K562 (cell line): ENCODE data around the gene MAP3K14. TPM values are rescaled to one million over a fixed set of nuclear protein-coding genes. Genes with fewer than 3 reads are reported as not detected.
A peak's percentile ranks its signal among the peaks of the same experiment; 100 is the strongest.

Experiments used
- CHD4 ChIP-seq: fragments of 200-600 bp; sonication (generic); IDR thresholded peaks from 3 replicates; pipeline ENCODE4 v1.6.1; 2012; ENCODE audit warnings: low read depth, mild to moderate bottlenecking, mixed read lengths, low read length, inconsistent platforms; ENCODE audit not compliant: insufficient read depth, insufficient replicate concordance, poor library complexity, severe bottlenecking
- ESRRB ChIP-seq: fragments of 250-450 bp; sonication (Bioruptor Pico); IDR thresholded peaks from 2 replicates; pipeline ENCODE4 v1.5.0; 2020; ENCODE audit warnings: mild to moderate bottlenecking, moderate library complexity, borderline replicate concordance
- HDAC2 ChIP-seq: fragments of 450-650 bp; IDR thresholded peaks from 2 replicates; pipeline ENCODE4 v1.6.1; 2016; ENCODE audit warnings: mild to moderate bottlenecking
- KDM1A ChIP-seq, 2 experiments: fragments of 450-650 bp; IDR thresholded peaks; 2 replicates each; pipeline ENCODE4 v1.6.1; 2016; ENCODE audit warnings: mild to moderate bottlenecking in 2 of 2
- LARP7 ChIP-seq: fragments of 450-650 bp; IDR thresholded peaks from 2 replicates; pipeline ENCODE4 v1.6.1; 2016
- MAFF ChIP-seq: IDR thresholded peaks from 2 replicates; pipeline ENCODE4 v1.6.1; 2012; ENCODE audit warnings: low read length, improper control_type of control experiment
- MCM7 ChIP-seq, 2 experiments: fragments of 450-650 bp; IDR thresholded peaks; 2 replicates each; pipeline ENCODE4 v1.6.1; 2016 to 2018
- MYC ChIP-seq, 2 experiments: fragments of 250-450 bp in 1 of 2; sonication (Bioruptor Pico) in 1 of 2; IDR thresholded peaks; 2 replicates each; pipeline versions ENCODE4 v1.5.1 to v1.6.1; 2012 to 2021; ENCODE audit warnings: low read depth in 2 of 2, borderline replicate concordance in 1 of 2, improper control_type of control experiment in 1 of 2, low read length in 1 of 2, mild to moderate bottlenecking in 1 of 2, moderate library complexity in 1 of 2
- NFE2 ChIP-seq: IDR thresholded peaks from 2 replicates; pipeline ENCODE4 v1.6.1; 2014; ENCODE audit warnings: antibody characterized with exemption, low read depth
- NR2C1 ChIP-seq, 2 experiments: fragments of 450-650 bp; IDR thresholded peaks; 2 replicates each; pipeline ENCODE4 v1.6.1; 2017; ENCODE audit warnings: mild to moderate bottlenecking in 2 of 2, antibody characterized with exemption in 1 of 2, inconsistent platforms in 1 of 2, missing compliant biosample characterization in 1 of 2, missing genetic modification characterization in 1 of 2
- NRF1 ChIP-seq, 2 experiments: fragments of 450-650 bp; IDR thresholded peaks in 1 of 2; conservative IDR thresholded peaks in 1 of 2; 2 replicates each; pipeline ENCODE4 v1.6.1; 2014; ENCODE audit warnings: mild to moderate bottlenecking in 2 of 2
- PHTF2 ChIP-seq: fragments of 250-450 bp; sonication (Bioruptor Pico); IDR thresholded peaks from 2 replicates; pipeline ENCODE4 v1.5.0; 2021; ENCODE audit warnings: mild to moderate bottlenecking
- PTRF ChIP-seq: fragments of 450-650 bp; IDR thresholded peaks from 2 replicates; pipeline ENCODE4 v1.6.1; 2016; ENCODE audit warnings: mild to moderate bottlenecking, missing genetic modification characterization, missing compliant biosample characterization
- RAD51 ChIP-seq: fragments of 450-650 bp; IDR thresholded peaks from 2 replicates; pipeline ENCODE4 v1.7.1; 2016; ENCODE audit warnings: low read depth, mild to moderate bottlenecking, borderline replicate concordance
- SRF ChIP-seq, 2 experiments: fragments of 250-450, 450-650 bp in 1 of 2; sonication (Bioruptor Pico) in 1 of 2; sonication (generic) in 1 of 2; formaldehyde crosslinking; IDR thresholded peaks; 2 replicates each; pipeline versions ENCODE4 v1.5.0 to v1.5.1; 2020 to 2022; ENCODE audit warnings: mild to moderate bottlenecking in 1 of 2, missing genetic modification reagents in 1 of 2
- STAT5B ChIP-seq: fragments of 250-450 bp; sonication (Bioruptor Pico); IDR thresholded peaks from 2 replicates; pipeline ENCODE4 v1.8.0; 2021; ENCODE audit warnings: mild to moderate bottlenecking, inconsistent platforms
- ZBTB7A ChIP-seq: IDR thresholded peaks from 2 replicates; pipeline ENCODE4 v1.6.1; 2011; ENCODE audit warnings: low read depth, mild to moderate bottlenecking, low read length, moderate library complexity, borderline replicate concordance; ENCODE audit not compliant: control insufficient read depth
- ZNF263 ChIP-seq: sonication (generic); formaldehyde crosslinking; IDR thresholded peaks from 2 replicates; pipeline ENCODE4 v1.8.0; 2022; ENCODE audit warnings: mild to moderate bottlenecking, missing genetic modification reagents, borderline replicate concordance
- ZNF584 ChIP-seq: fragments of 200-800 bp; sonication (Bioruptor generic); IDR thresholded peaks from 2 replicates; pipeline ENCODE4 v1.6.1; 2016; ENCODE audit warnings: low read depth, mild to moderate bottlenecking, missing genetic modification characterization, missing compliant biosample characterization
- ZNF707 ChIP-seq: fragments of 250-450 bp; sonication (Bioruptor Pico); conservative IDR thresholded peaks from 2 replicates; pipeline ENCODE4 v1.8.0; 2022; ENCODE audit warnings: inconsistent platforms, mild to moderate bottlenecking, moderate library complexity
- polyA plus RNA-seq, 8 experiments: library from polyadenylated mRNA; depleted of rRNA in 4 of 8; stranded (reverse) in 5 of 8; unstranded in 3 of 8; fragments of >200 nt; fragmentation: Nextera tagmentation in 2 of 8; fragmentation: Illumina TruSeq in 1 of 8; extraction: Ambion mirVana in 2 of 8; extraction: Trizol in 1 of 8; gene quantifications; 2 replicates each; pipeline versions ENCODE4 v1.2.1 to v1.2.3, GENCODE V29; 2011 to 2014; ENCODE audit warnings: inconsistent platforms in 1 of 8, missing spikeins in 1 of 8
- total RNA-seq, 7 experiments: library from RNA; depleted of rRNA in 6 of 7; stranded (reverse); fragments of >200 nt in 6 of 7; fragmentation: Illumina TruSeq in 2 of 7; extraction: Trizol in 2 of 7; gene quantifications; 2 replicates each; pipeline versions ENCODE4 v1.2.1 to v1.2.3, GENCODE V29; 2011 to 2021; ENCODE audit warnings: low replicate concordance in 1 of 7
- TF ChIP-seq, protein P1 (sequence below): fragments of 150-350 bp; conservative IDR thresholded peaks from 2 replicates; pipeline ENCODE4 v1.6.1; 2014; ENCODE audit warnings: low read length
- TF ChIP-seq, protein P2 (sequence below): IDR thresholded peaks from 2 replicates; pipeline ENCODE4 v1.6.1; 2012; ENCODE audit warnings: low read depth, low read length, improper control_type of control experiment, borderline replicate concordance
- TF ChIP-seq, protein P3 (sequence below): sonication (generic); formaldehyde crosslinking; IDR thresholded peaks from 2 replicates; pipeline ENCODE4 v1.8.0; 2022; ENCODE audit warnings: missing genetic modification reagents, mild to moderate bottlenecking, borderline replicate concordance

The MAP3K14 gene
- total and polyA plus RNA-seq, 9 of the 15 experiments (the other 6 are each of a cell fraction or from before 2014, with no cell fraction given), result 0.45 to 8.7 (median 3.2) TPM

DNA sequence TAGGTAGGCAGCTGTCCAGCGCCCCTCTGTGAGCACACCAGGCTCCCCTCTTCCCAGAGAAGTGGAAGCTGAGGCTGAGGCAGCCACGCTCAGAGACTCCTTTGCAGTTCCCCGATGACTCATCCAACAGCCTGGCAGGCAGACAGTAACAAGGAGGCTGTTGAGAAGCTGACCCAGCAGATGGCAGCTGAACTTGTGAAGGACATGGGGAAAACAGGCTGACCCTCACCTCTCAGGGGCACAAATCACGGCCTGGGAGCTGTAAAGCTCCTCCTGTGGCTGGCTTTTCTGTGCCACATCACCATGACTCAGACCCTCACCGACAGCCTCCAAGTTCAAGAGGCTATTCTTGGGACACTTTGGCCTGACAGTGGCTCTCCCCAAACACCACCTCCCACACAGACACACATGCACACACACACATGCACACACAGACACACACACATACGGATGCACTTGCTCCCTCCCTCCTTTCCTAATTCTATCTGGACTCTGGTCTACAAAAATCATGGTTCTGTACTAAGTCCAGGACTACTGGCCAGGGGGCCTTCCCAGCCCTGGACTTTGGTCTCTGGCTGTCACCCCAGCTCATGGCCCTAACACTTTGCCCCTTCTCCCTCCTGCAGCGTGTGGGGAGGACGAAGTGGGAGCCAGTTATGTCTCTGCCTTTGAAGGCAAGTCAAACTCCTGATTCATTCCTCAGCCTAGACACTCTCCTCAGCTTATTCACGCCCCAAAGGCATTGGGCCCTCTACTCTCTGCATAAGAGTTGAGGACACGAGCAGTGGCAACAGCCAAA is 23.2 kb downstream of the MAP3K14 start (continued):
- TF ChIP-seq PHTF2 (no peak), ZBTB7A (no peak), ZNF584 (CRISPR knock-in tag) (no peak), ESRRB (CRISPR knock-in tag) (no peak), RAD51 (no peak), MYC (IDR thresholded peaks at IDR 0.05; ENCODE audit: low read depth, low read length) (no peak), MYC (CRISPR knock-in tag; IDR thresholded peaks at IDR 0.05; ENCODE audit: borderline replicate concordance, low read depth) (no peak), ZNF263 (CRISPR knock-in tag) (no peak), LARP7 (0 out of 2 replicates have a peak, but pooled peaks have one; percentile 24), NR2C1 (IDR thresholded peaks at IDR 0.05) (no peak), NR2C1 (tag; IDR thresholded peaks at IDR 0.05) (0 out of 2 replicates have a peak, but pooled peaks have one; percentile 18), ZNF707 (CRISPR knock-in tag) (no peak), PTRF (tag) (no peak), HDAC2 (peak; percentile 65; the same call in 1 of the 2 replicates), STAT5B (CRISPR knock-in tag) (no peak), MAFF (no peak; the same call in 1 of the 2 replicates), KDM1A (IDR thresholded peaks at IDR 0.05) (peak; percentile 98), NFE2 (peak; percentile 68; the same call in 1 of the 2 replicates), NRF1 (conservative IDR thresholded peaks at IDR 0.05 in 1 of 2, IDR thresholded peaks at IDR 0.05 in 1 of 2) (no peak), SRF (CRISPR knock-in tag; IDR thresholded peaks at IDR 0.05) (no peak), MCM7 (IDR thresholded peaks at IDR 0.05) (no peak), CHD4 (no peak)
- TF ChIP-seq, protein P1, sequence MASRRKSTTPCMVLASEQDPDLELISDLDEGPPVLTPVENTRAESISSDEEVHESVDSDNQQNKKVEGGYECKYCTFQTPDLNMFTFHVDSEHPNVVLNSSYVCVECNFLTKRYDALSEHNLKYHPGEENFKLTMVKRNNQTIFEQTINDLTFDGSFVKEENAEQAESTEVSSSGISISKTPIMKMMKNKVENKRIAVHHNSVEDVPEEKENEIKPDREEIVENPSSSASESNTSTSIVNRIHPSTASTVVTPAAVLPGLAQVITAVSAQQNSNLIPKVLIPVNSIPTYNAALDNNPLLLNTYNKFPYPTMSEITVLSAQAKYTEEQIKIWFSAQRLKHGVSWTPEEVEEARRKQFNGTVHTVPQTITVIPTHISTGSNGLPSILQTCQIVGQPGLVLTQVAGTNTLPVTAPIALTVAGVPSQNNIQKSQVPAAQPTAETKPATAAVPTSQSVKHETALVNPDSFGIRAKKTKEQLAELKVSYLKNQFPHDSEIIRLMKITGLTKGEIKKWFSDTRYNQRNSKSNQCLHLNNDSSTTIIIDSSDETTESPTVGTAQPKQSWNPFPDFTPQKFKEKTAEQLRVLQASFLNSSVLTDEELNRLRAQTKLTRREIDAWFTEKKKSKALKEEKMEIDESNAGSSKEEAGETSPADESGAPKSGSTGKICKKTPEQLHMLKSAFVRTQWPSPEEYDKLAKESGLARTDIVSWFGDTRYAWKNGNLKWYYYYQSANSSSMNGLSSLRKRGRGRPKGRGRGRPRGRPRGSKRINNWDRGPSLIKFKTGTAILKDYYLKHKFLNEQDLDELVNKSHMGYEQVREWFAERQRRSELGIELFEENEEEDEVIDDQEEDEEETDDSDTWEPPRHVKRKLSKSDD, result no peak
- TF ChIP-seq, protein P2, sequence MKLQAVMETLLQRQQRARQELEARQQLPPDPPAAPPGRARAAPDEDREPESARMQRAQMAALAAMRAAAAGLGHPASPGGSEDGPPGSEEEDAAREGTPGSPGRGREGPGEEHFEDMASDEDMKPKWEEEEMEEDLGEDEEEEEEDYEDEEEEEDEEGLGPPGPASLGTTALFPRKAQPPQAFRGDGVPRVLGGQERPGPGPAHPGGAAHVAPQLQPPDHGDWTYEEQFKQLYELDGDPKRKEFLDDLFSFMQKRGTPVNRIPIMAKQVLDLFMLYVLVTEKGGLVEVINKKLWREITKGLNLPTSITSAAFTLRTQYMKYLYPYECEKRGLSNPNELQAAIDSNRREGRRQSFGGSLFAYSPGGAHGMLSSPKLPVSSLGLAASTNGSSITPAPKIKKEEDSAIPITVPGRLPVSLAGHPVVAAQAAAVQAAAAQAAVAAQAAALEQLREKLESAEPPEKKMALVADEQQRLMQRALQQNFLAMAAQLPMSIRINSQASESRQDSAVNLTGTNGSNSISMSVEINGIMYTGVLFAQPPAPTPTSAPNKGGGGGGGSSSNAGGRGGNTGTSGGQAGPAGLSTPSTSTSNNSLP, result no peak
- TF ChIP-seq, protein P3, sequence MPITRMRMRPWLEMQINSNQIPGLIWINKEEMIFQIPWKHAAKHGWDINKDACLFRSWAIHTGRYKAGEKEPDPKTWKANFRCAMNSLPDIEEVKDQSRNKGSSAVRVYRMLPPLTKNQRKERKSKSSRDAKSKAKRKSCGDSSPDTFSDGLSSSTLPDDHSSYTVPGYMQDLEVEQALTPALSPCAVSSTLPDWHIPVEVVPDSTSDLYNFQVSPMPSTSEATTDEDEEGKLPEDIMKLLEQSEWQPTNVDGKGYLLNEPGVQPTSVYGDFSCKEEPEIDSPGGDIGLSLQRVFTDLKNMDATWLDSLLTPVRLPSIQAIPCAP (CRISPR knock-in tag), result no peak
